Large intestine (tissue), 3 donors: ENCODE data around the gene SDK2. TPM values are rescaled to one million over a fixed set of nuclear protein-coding genes. Genes with fewer than 3 reads are reported as not detected.

ENCODE experiments used
- DNase-seq, 2 donors: peaks; one replicate each; pipeline versions ENCODE4 v3.0.0 to v3.0.0-alpha.2; 2013
- H3K27ac ChIP-seq: one replicate; pipeline ENCODE4 v1.5.1; 2013; ENCODE audit warnings: low read length
- H3K27me3 ChIP-seq: 2 replicates; pipeline ENCODE4 v1.6.1; 2013; ENCODE audit warnings: low read length; ENCODE audit not compliant: control insufficient read depth, insufficient read depth
- H3K36me3 ChIP-seq: 2 replicates; pipeline ENCODE4 v1.6.1; 2013; ENCODE audit warnings: low read length; ENCODE audit not compliant: control insufficient read depth, insufficient read depth
- H3K4me1 ChIP-seq: one replicate; pipeline ENCODE4 v1.6.1; 2013; ENCODE audit warnings: low read length; ENCODE audit not compliant: control insufficient read depth, insufficient read depth
- H3K4me3 ChIP-seq: one replicate; pipeline ENCODE4 v1.5.1; 2013; ENCODE audit warnings: low read length
- H3K9me3 ChIP-seq: one replicate; pipeline ENCODE4 v1.6.1; 2013; ENCODE audit warnings: mild to moderate bottlenecking, low read depth, low read length, moderate library complexity; ENCODE audit not compliant: control insufficient read depth
- WGBS: methylation state at CpG from one replicate; pipeline ENCODE4 v1.1.5; 2013; ENCODE audit warnings: low lambda C conversion rate; ENCODE audit not compliant: insufficient coverage; 5-methylcytosine and 5-hydroxymethylcytosine counted together
- polyA plus RNA-seq: library from polyadenylated mRNA; unstranded; fragments of 120-200 nt; gene quantifications from one replicate; pipeline ENCODE4 v1.2.1, GENCODE V29; 2013

Gene SDK2
- polyA plus RNA-seq, 1 donor = 0.94 TPM

DNA sequence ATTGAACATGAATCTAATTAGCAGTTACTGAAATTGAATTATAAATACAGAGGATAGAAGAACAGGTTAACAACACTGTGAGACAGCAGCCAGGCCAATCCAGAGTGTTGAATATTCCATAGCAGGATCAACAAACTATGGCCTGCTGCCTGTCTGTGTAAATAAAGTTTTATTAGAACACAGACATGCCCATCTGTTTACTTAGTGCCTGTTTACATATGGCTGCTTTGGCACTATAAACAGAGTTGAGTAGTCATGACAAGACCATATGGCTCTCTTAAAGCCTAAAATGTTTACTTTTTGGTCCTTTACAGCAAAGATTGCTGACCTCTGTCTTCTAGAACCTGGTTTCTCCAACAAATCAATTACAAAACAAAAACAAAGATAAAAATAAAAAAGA lies 217.0 kb downstream of the SDK2 start:
- Histone ChIP-seq H3K9me3 (no peaks in the 10 kb centered on the region), H3K36me3 (no peaks in the 10 kb centered on the region), H3K27ac (no peak overlapping the region), H3K4me3 (no peak overlapping the region), H3K4me1 (peaks cover 6% of the 10 kb centered on the region), H3K27me3 (peaks cover 8% of the 10 kb centered on the region)
- DNase-seq = no peak

DNA sequence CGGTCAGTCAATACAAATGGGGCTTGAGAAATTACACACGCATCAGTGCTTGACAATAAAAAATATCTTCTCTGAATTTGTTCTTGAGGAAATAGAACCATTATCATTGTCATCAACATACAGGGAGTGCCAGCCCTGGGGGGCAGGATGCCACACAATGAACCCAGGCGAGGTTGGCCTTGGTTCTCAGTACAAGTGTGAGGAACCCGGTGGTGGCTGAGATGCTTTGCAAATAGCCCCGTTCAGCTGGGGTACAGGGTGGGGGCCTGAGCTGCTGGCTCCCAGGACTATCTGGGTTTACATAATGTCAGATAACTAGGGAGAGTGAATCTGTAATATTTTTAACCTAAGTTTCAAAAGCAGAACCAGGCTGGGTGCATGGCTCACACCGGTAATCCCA lies 219.7 kb downstream of the SDK2 start:
- H3K27me3 ChIP-seq = no peaks in the 10 kb centered on the region
- H3K9me3 ChIP-seq = no peaks in the 10 kb centered on the region
- no peak overlapping the region for H3K27ac ChIP-seq
- DNase-seq = no peak
- H3K4me1 ChIP-seq = peaks cover 2% of the 10 kb centered on the region
- H3K36me3 ChIP-seq = no peaks in the 10 kb centered on the region
- no CpG with 5 or more reads among the region's 6 CpGs for WGBS
- no peak overlapping the region for H3K4me3 ChIP-seq

DNA sequence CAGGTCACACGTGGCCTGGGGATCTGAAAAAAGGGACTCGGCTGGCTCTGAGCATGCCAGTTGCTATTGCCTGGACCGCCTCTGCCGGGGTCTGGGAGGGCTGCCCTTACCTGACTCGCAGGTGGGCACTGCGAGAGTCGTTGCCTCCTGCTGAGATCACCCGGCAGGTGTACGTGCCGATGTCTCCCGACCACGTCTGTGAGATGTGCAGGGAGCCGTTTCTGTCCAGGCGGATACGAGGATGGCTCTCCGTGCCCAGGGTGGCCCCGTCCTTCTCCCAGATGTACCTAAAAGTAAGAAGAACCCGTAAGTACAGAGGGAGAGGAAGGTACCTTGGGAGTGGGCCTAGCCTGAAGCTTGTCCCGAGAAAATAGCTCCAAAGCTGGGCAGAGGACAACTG lies 220.4 kb downstream of the SDK2 start:
- Histone ChIP-seq H3K4me1 (no peaks in the 10 kb centered on the region), H3K36me3 (no peaks in the 10 kb centered on the region), H3K9me3 (no peaks in the 10 kb centered on the region), H3K27me3 (no peaks in the 10 kb centered on the region), H3K27ac (no peak overlapping the region), H3K4me3 (no peak overlapping the region)
- no CpG with 5 or more reads among the region's 19 CpGs for WGBS
- DNase-seq = no peak

DNA sequence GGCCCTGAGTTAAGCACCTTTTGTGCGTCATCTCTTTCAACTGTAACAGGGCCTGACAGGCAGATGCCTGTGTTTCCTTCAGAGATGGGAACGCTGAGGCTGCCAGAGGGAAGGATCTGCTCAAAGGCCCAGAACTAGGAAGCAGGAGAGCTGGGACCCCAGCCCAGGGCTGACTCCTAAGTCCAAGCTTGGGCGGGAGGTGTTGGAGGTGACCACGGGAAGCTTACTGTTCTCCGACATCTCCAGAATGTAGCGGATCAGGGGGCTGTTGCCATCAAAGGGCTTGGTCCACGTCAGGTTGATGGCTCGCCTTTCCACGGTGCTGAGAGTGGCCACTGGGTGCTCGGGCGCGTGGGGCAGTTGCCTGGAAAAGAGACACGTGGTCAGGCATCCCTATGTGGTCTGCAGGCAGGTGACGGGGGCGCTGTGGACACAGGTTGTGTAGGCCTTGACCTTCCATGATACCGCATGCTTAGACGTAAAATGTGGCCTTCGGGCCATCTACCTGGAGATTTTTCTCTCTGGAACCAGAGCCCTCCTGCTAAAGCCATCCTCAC lies 221.0 kb downstream of the SDK2 start:
- no peak overlapping the region for H3K27ac ChIP-seq
- no CpG with 5 or more reads among the region's 18 CpGs for WGBS
- no peaks in the 10 kb centered on the region for H3K9me3 ChIP-seq
- H3K36me3 ChIP-seq = no peaks in the 10 kb centered on the region
- H3K4me1 ChIP-seq = no peaks in the 10 kb centered on the region
- no peaks in the 10 kb centered on the region for H3K27me3 ChIP-seq
- no peak overlapping the region for H3K4me3 ChIP-seq
- no peak for DNase-seq

DNA sequence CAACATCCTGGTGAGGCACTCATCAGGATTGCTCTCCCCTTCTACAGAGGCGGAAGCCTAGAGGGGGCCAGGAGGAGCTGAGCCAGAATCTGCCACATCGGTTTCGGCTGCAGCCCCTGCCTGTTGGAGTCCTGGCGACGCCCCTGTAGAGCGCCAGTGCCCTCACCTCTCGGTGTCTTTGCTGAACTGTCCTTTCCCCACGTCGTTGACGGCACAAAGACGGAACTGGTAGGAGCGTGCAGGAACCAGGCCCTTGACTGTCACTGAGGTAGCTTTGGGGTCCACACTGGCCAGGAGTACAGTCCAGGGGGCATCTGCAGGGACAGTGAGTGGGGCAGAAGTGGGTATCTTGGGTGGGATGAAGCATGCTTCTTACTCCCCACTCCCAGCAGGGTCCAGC lies 222.1 kb downstream of the SDK2 start:
- H3K27ac ChIP-seq = no peak overlapping the region
- WGBS = no CpG with 5 or more reads among the region's 12 CpGs

DNA sequence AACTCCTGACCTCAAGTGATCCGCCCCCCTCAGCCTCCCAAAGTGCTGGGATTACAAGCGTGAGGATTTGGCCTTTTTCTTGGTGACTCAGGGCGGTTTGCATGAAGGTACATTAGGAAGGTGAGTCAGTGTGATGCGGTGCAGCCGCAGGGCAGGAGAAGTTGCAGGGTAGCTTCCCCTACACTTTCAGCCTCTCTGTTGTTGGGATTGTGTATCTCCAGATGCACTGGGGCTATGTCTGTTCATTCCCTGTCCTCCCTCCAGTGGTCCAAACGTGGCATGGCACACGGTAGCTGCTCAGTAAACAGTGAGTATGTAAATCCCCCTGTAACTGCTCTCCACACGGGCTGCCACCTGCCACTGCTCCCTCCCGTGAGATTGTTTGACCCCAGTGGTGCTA lies 223.3 kb downstream of the SDK2 start:
- no peak for DNase-seq
- no peaks in the 10 kb centered on the region for H3K27me3 ChIP-seq
- no peaks in the 10 kb centered on the region for H3K4me1 ChIP-seq
- no CpG with 5 or more reads among the region's 9 CpGs for WGBS
- H3K9me3 ChIP-seq = no peaks in the 10 kb centered on the region
- H3K27ac ChIP-seq = no peak overlapping the region
- H3K36me3 ChIP-seq = no peaks in the 10 kb centered on the region
- H3K4me3 ChIP-seq = no peak overlapping the region

More for the DNA sequence above, 222.1 kb downstream of the SDK2 start:
- Histone ChIP-seq H3K27me3 (no peaks in the 10 kb centered on the region), H3K36me3 (no peaks in the 10 kb centered on the region), H3K4me1 (no peaks in the 10 kb centered on the region), H3K4me3 (no peak overlapping the region), H3K9me3 (no peaks in the 10 kb centered on the region)
- DNase-seq = no peak

DNA sequence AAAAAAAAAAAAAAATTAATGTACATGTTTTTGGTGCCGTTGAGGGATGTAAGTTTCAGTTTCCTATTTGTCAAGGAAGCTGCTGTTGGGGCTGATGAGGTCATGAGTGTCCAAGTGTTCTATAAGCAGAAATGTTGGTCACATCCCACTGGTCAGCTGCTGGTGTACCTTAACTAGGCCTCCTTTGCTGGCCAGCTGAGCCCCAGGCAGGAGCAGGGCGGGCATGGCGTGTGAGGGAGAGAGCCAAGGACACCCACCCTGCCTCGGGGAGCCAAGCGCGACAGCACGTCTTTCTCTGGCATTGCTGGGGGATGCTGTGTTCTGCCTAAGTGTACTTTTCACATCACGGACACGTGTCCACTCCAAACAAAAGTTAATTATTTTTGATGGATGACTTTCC lies 224.4 kb downstream of the SDK2 start:
- DNase-seq = no peak
- no CpG with 5 or more reads among the region's 9 CpGs for WGBS
- Histone ChIP-seq H3K27ac (no peak overlapping the region), H3K4me1 (no peaks in the 10 kb centered on the region), H3K36me3 (no peaks in the 10 kb centered on the region), H3K4me3 (no peak overlapping the region), H3K27me3 (no peaks in the 10 kb centered on the region), H3K9me3 (no peaks in the 10 kb centered on the region)

DNA sequence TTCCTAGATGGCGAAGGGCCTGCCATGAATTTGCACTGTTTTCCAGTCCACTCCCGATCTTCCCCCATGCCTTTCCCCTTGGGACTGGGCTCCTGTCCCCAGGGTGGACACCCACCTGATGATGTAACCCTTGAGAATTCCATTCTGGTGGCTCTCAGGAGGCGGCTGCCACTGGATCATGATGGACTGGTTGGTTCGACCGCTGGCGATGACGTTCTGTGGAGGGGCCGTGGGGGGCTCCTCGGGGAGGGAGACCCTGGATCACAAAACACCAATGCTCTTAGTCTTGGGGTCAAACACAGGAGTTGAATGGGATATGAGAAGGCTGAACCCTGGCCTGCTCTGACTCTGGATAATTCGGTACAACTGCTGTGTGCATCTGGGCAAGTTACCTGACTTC lies 225.2 kb downstream of the SDK2 start:
- Histone ChIP-seq H3K36me3 (no peaks in the 10 kb centered on the region), H3K4me3 (no peak overlapping the region), H3K9me3 (no peaks in the 10 kb centered on the region), H3K4me1 (no peaks in the 10 kb centered on the region), H3K27ac (no peak overlapping the region), H3K27me3 (no peaks in the 10 kb centered on the region)
- no peak for DNase-seq
- no CpG with 5 or more reads among the region's 10 CpGs for WGBS

DNA sequence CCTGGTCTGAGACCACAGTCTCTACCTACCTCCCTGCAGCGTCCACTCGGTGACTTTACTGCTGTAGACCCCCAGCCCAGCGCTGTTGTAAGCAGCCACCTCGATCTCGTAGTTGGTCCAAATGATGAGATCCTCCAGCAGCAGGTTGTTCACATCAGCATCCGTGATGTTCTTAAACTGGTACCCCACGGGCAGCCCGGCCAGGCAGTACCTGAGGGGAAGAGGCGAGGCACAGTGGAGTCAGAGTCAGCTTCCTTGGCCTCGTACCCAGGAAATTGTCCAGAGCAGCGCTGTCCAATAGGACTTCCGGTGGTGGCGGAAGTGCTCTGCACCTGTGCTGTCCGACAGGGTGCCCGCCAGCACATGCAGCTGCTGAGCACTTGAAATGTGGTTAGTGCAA lies 228.5 kb downstream of the SDK2 start:
- H3K9me3 ChIP-seq = no peaks in the 10 kb centered on the region
- H3K4me3 ChIP-seq = no peak overlapping the region
- H3K4me1 ChIP-seq = no peaks in the 10 kb centered on the region
- no peak for DNase-seq
- no CpG with 5 or more reads among the region's 15 CpGs for WGBS
- H3K36me3 ChIP-seq = no peaks in the 10 kb centered on the region
- H3K27me3 ChIP-seq = no peaks in the 10 kb centered on the region
- H3K27ac ChIP-seq = no peak overlapping the region

DNA sequence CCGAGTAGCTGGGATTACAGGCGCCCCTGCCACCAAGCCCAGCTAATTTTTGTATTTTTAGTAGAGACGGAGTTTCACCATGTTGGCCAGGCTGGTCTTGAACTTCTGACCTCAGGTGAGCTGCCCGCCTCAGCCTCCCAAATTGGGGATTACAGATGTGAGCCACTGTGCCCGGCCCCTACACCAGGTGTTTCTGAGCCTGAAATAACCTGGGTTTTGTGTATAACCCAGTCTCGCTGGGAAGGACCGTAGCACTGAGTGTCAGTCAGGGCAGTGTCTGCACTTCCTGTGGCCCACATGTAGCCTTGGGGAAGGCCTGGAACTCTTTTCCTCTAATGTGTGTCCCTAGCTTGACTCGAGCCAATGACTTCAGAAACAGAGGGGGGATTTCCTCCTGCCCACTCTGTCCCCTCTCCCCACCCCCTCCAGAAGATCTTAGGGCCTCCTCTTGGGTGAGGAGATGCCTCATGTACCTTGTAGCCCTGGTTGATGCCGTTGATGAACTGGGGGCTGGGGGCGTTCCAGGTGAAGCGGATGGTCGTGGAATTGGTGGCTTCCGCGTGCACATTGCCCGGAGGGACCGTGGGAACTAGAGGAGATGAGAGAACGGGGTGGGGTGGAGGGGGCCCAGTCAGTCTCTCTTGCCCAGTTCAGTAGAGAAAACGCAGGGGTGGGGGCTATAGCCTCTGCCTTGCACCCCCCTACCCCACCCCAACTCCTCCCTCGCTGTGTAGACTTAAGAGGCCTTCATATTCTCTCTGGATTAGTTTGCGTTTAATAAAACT lies 229.9 kb downstream of the SDK2 start:
- Histone ChIP-seq H3K4me3 (no peak overlapping the region), H3K9me3 (no peaks in the 10 kb centered on the region), H3K27me3 (no peaks in the 10 kb centered on the region), H3K36me3 (no peaks in the 10 kb centered on the region), H3K4me1 (no peaks in the 10 kb centered on the region), H3K27ac (no peak overlapping the region)
- no peak for DNase-seq
- WGBS = no CpG with 5 or more reads among the region's 20 CpGs

DNA sequence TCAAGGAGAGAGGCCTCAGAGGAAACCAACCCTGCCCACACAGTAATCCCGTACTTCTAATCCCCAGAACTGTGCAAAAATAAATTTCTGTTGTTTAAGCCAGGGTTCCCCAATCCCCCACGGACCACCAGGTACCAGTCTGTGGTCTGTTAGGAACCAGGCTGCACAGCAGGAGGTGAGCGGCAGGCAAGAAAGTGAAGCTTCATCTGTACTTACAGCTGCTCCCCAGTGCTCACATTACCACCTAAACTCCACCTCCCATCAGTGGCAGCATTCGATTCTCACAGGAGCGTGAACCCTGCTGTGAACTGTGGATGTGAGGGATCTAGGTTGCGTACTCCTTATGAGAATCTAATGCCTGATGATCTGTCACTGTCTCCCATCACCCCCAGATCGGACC lies 231.3 kb downstream of the SDK2 start:
- WGBS = no CpG with 5 or more reads among the region's 7 CpGs
- Histone ChIP-seq H3K4me1 (no peaks in the 10 kb centered on the region), H3K27me3 (no peaks in the 10 kb centered on the region), H3K27ac (no peak overlapping the region), H3K36me3 (no peaks in the 10 kb centered on the region), H3K4me3 (no peak overlapping the region), H3K9me3 (no peaks in the 10 kb centered on the region)
- no peak for DNase-seq
